ENCODE measurements around the gene SSBP3. TPM values are rescaled to one million over a fixed set of nuclear protein-coding genes. Genes with fewer than 3 reads are reported as not detected.

Gene SSBP3
- total and polyA plus RNA-seq, 9 of the 15 experiments (the other 6 are each of a cell fraction or from before 2014, with no cell fraction given) = 8.7 to 108 (median 33.8) TPM

- POLR2A ChIA-PET = interaction anchor here (0.6 to 1.2 kb wide), 3 partner anchors 10 to 13 kb away, joined by 3 to 4 read pairs (median 3); no protein-coding TSS in a partner anchor
Observed at GRCh38 chr1:54239631-54240031, 166.6 kb downstream of the SSBP3 start.

More at GRCh38 chr1:54239631-54240031, 166.6 kb downstream of the SSBP3 start:
- H3K79me2 ChIP-seq (ENCODE audit: control insufficient read depth, insufficient read depth, low read length) = no peaks in the 10 kb centered on the region
- H3K9ac ChIP-seq (ENCODE audit: insufficient read depth in 1 of 2, low read depth in 2 of 2, low read length in 2 of 2) = no peak overlapping the region
- H4K20me1 ChIP-seq (replicated peaks; ENCODE audit: control insufficient read depth, insufficient read depth, low read length) = 0 out of 2 replicates have a peak, but pooled peaks cover 3% of the 10 kb centered on the region
- in situ Hi-C loops (cut with MboI) (no loop called here), intact Hi-C loops (cut with micrococcal nuclease) (no loop called here)
- H3K4me3 ChIP-seq = no peak overlapping the region
- no peak for TF ChIP-seq ELK1 (CRISPR knock-in tag; IDR thresholded peaks at IDR 0.05)
- TF ChIP-seq ZNF197 (CRISPR knock-in tag; IDR thresholded peaks at IDR 0.05; ENCODE audit: low read depth) = no peak
- TF ChIP-seq PBX2 (CRISPR knock-in tag; IDR thresholded peaks at IDR 0.05; ENCODE audit: low read depth) = no peak
- TF ChIP-seq PBX2 (tag; conservative IDR thresholded peaks at IDR 0.05; ENCODE audit: low read depth) = no peak
- TF ChIP-seq CHD7 (IDR thresholded peaks at IDR 0.05; ENCODE audit: low read depth, low read length) = no peak
- no peak for TF ChIP-seq ZNF766 (CRISPR knock-in tag; conservative IDR thresholded peaks at IDR 0.05)
- BruUV-seq (replicated peaks) = no TSS peak
- FAIRE-seq (no peak), ATAC-seq (no peak), DNase-seq (ENCODE audit: extremely low read depth in 1 of 4, low spot score in 3 of 4) (no peak)
- no peaks in the 10 kb centered on the region for H3K4me1 ChIP-seq (replicated peaks in 1 of 2; ENCODE audit: control insufficient read depth in 2 of 2, insufficient read depth in 2 of 2, low read length in 2 of 2)
- no peak overlapping the region for H3K4me2 ChIP-seq (ENCODE audit: insufficient read depth, low read length)
- H3K27me3 ChIP-seq (ENCODE audit: control insufficient read depth in 2 of 2, insufficient read depth in 2 of 2, low read length in 2 of 2) = no peaks in the 10 kb centered on the region
- CTCF ChIA-PET (ENCODE audit: low intra/inter-chr PET ratio) = no interaction called here
- H3K9me1 ChIP-seq (ENCODE audit: control insufficient read depth, insufficient read depth, low read length) = no peaks in the 10 kb centered on the region
- no peak overlapping the region for H2AFZ ChIP-seq (ENCODE audit: low read depth, low read length)
- 83% methylated on average over 10 of the region's 10 CpGs for WGBS (ENCODE audit: insufficient coverage, low coverage, missing lambda C conversion rate)
- H3K36me3 ChIP-seq (ENCODE audit: control insufficient read depth, insufficient read depth, low read length) = peaks cover 71% of the 10 kb centered on the region
- H3K27ac ChIP-seq (ENCODE audit: extremely low read depth, low read depth, low read length) = no peak overlapping the region
- no peaks in the 10 kb centered on the region for H3K9me3 ChIP-seq (replicated peaks; ENCODE audit: control insufficient read depth, insufficient read depth, low read depth, low read length)
